GM18951 (cell line): Measurements from ENCODE around the gene IL1RAP.

ENCODE experiments used
- POLR2A ChIP-seq: IDR thresholded peaks from 4 replicates; pipeline ENCODE4 v1.6.1; 2011; ENCODE audit warnings: mild to moderate bottlenecking; ENCODE audit not compliant: insufficient read length, insufficient read depth; ENCODE audit errors: extremely low read depth
- in situ Hi-C: fragments of 300-500 bp; cut with MboI; formaldehyde crosslinking; loops from one replicate; pipeline ENCODE4 v1.12.0; 2022; ENCODE audit warnings: low sequenced_read_pairs, mixed read lengths, inconsistent platforms; ENCODE audit not compliant: unreplicated experiment

The IL1RAP gene

GRCh38 chr3:190521998-190522397 lies 8.1 kb downstream of the IL1RAP start:
- TF ChIP-seq POLR2A: no peak
- in situ Hi-C loops: no loop called here

DNA sequence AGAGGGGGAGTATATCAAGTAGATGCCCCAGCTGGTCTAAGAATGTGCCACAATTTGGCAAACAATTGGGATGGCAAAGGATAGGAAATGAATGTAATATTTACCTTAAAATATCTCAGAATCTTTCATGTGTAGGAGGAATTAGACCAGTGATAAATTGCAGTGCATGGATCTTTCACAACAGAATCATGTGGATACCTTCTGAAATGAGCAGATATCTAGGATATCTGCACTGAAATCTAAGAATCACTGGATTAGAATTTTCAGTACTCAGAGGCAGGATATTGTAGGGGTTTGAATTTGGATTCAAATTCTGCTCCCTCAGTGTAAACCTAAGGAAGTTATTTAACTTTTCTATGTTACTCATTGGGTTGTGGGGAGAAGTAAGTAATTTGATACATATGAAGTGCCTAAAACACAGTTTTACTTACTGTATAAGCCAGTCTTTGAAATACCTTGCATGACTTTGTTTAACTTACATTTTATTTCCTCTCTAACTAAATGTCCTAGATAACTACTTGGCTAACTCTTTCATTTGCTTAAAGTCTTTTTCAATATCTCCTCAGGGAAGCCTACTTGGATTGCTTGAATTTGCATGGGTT lies 8.8 kb downstream of the IL1RAP start:
- in situ Hi-C loops: no loop called here
- no peak for TF ChIP-seq POLR2A

DNA sequence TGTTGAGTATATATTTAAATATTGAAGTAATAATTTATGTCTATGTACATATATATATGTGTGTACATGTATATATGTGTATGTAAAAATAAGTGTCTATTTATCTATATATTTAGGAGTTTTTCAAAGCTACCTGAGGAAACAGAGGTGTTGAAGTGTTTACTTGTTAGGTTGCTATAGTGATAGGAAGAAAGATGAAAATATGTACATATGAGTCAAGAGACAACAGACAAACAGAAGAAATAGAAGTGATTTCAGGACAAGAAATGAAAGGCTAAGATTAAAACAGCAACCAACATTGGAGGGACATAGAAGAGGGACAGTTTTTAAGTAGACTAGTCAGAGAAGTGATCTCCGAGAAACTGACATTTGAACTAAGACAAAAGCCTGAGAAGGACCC lies 11.1 kb downstream of the IL1RAP start:
- TF ChIP-seq POLR2A: no peak
- in situ Hi-C loops: no loop called here

DNA sequence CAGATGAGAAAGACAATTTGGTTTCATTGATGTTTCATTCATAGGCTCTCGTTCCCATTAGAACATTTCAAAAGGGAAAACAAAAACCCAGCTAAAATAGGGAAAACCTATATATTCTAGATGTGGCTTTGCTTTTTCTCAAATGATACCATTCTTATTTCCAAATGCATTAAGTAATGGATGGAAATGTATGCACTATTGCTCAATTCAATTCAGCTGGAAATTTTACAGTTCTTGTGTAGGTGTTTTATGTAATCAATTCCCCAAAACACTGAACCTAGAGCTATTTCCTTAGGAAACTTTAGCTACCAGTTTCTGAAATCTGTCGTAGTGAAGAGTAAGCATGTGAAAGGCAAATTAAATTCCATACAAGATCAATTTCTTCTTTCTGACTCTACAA lies 11.7 kb downstream of the IL1RAP start:
- in situ Hi-C loops: no loop called here
- no peak for TF ChIP-seq POLR2A

- in situ Hi-C loops: no loop called here
- no peak for TF ChIP-seq POLR2A
Measured at GRCh38 chr3:190526787-190527762, 13.2 kb downstream of the IL1RAP start.

DNA sequence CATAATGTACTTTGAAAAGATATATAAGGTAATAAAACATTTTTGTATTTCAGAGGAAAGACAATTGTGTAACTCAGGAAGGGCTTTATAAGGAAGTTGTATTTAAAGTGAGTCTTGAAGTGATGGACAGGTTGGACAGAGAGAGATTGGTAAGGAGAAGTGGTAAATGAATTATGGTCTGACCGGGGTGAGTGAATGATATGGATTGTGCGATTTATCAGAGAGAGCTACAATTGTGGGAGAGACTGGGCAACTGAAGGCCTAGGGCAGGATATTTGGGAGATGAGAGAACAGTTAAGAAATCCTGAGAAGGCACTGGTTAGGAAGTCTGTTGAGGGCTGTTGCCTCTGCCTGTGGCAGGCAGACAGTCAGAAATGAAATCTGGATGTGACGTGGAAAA lies 14.8 kb downstream of the IL1RAP start:
- no peak for TF ChIP-seq POLR2A
- in situ Hi-C loops: no loop called here

GRCh38 chr3:190531406-190531805 lies 17.5 kb downstream of the IL1RAP start:
- in situ Hi-C loops: no loop called here
- no peak for TF ChIP-seq POLR2A

GRCh38 chr3:190532731-190533203 lies 18.9 kb downstream of the IL1RAP start:
- in situ Hi-C loops: no loop called here
- TF ChIP-seq POLR2A: no peak

DNA sequence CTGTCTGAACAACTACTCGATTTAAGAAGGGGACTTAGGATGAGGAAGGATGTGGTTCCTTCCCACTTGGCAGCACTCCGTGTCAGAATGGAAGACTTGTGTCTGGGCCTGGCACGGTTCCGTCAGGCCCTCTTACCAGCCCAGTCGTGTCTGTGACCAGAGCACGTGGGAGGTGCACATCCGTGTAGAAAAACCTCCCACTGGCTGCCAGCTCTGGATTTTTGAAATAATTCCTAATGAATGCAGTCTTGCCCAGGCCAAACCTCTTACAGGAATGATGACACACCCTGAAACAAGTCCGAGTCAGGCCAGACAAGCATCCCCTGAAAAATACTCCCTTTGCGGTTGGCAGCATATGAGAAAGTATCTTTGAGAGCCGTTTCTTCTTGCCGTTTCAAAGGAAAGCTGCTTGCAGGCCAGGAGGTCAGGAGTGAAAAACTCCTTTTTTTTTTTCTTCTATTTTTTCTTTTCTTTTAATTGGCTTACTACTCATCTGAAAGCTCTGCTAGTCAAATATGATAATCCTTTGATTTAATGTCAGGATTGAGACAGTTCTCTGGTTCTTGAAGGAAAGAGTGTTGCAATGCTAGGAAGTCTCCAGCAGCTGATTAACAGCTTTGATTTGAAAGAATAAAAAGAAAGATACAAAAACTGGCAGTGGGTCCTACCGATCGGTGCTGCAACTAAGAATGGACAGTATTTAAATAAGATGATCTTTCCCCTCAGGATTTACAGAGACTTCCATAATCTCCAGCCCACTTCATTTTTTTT lies 19.8 kb downstream of the IL1RAP start:
- in situ Hi-C loops: no loop called here
- TF ChIP-seq POLR2A: no peak

GRCh38 chr3:190534386-190534785 lies 20.5 kb downstream of the IL1RAP start:
- in situ Hi-C loops: no loop called here
- no peak for TF ChIP-seq POLR2A

DNA sequence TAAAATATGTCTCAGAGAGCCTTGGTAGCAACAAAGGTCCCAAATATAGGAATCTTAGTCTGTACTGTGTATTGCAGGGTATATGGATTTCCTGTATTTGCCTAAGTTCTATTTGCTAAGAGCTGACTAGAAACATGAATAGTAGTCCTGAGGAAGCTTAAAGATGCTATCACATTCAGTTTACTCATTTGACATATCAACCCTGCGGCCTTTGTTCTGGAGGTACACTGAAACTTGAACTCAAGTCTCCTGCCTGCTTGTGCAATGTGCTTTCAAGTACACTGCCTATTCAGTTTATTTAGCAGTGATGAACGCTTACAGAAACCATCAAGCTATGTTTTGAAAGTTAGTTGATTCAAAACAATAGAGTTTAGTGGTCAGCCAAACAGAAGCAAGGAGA lies 21.1 kb downstream of the IL1RAP start:
- TF ChIP-seq POLR2A: no peak
- in situ Hi-C loops: no loop called here

- in situ Hi-C loops: no loop called here
- TF ChIP-seq POLR2A: no peak
Measured at GRCh38 chr3:190537146-190537545, 23.3 kb downstream of the IL1RAP start.

GRCh38 chr3:190538288-190538687 lies 24.4 kb downstream of the IL1RAP start:
- in situ Hi-C loops: no loop called here
- TF ChIP-seq POLR2A: no peak

- no peak for TF ChIP-seq POLR2A
- in situ Hi-C loops: no loop called here
Measured at GRCh38 chr3:190539526-190539925, 25.6 kb downstream of the IL1RAP start.

- in situ Hi-C loops: no loop called here
Measured at GRCh38 chr3:190541008-190541407, 27.1 kb downstream of the IL1RAP start.

More at GRCh38 chr3:190541008-190541407, 27.1 kb downstream of the IL1RAP start:
- TF ChIP-seq POLR2A: no peak
